ENCODE measurements around the gene VSX2. TPM values are rescaled to one million over a fixed set of nuclear protein-coding genes. Genes with fewer than 3 reads are reported as not detected.

VSX2 gene
- total and polyA plus RNA-seq, 2 of the 13 experiments (the other 11 are each of a cell fraction or from before 2014, with no cell fraction given) = 0.05 TPM; not detected in 1

GRCh38 chr14:74249433-74250375, 10.5 kb downstream of the VSX2 start (continued):
- TF ChIP-seq ZNF629 (CRISPR knock-in tag; conservative IDR thresholded peaks at IDR 0.05) (peak; percentile 95), FOXA1 (IDR thresholded peaks at IDR 0.05) (no peak), FOXA1 (CRISPR knock-in tag; IDR thresholded peaks at IDR 0.05) (peak; percentile 76), HNF4A (CRISPR knock-in tag; IDR thresholded peaks at IDR 0.05) (peak; percentile 18; the same call in 1 of the 2 replicates), FOXP4 (CRISPR knock-in tag; IDR thresholded peaks at IDR 0.05) (peak; percentile 47; the same call in 1 of the 2 replicates), FOXA3 (CRISPR knock-in tag; IDR thresholded peaks at IDR 0.05) (peak; percentile 75), NFE2 (CRISPR knock-in tag; IDR thresholded peaks at IDR 0.05) (0 out of 2 replicates have a peak, but pooled peaks have one; percentile 54), RCOR2 (CRISPR knock-in tag; IDR thresholded peaks at IDR 0.05) (peak; percentile 18; the same call in 1 of the 2 replicates), NR1H2 (CRISPR knock-in tag; IDR thresholded peaks at IDR 0.05; ENCODE audit: borderline replicate concordance, low read depth) (no peak), EP300 (IDR thresholded peaks at IDR 0.05; ENCODE audit: low read depth in 2 of 2, low read length in 2 of 2) (peak in 1 of 2 experiments; percentile 3; a peak in 1 of 4 replicates), EP300 (CRISPR knock-in tag; IDR thresholded peaks at IDR 0.05; ENCODE audit: borderline replicate concordance) (no peak), NCOA1 (CRISPR knock-in tag; IDR thresholded peaks at IDR 0.05) (no peak)
- TF ChIP-seq, protein P1, sequence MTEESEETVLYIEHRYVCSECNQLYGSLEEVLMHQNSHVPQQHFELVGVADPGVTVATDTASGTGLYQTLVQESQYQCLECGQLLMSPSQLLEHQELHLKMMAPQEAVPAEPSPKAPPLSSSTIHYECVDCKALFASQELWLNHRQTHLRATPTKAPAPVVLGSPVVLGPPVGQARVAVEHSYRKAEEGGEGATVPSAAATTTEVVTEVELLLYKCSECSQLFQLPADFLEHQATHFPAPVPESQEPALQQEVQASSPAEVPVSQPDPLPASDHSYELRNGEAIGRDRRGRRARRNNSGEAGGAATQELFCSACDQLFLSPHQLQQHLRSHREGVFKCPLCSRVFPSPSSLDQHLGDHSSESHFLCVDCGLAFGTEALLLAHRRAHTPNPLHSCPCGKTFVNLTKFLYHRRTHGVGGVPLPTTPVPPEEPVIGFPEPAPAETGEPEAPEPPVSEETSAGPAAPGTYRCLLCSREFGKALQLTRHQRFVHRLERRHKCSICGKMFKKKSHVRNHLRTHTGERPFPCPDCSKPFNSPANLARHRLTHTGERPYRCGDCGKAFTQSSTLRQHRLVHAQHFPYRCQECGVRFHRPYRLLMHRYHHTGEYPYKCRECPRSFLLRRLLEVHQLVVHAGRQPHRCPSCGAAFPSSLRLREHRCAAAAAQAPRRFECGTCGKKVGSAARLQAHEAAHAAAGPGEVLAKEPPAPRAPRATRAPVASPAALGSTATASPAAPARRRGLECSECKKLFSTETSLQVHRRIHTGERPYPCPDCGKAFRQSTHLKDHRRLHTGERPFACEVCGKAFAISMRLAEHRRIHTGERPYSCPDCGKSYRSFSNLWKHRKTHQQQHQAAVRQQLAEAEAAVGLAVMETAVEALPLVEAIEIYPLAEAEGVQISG (CRISPR knock-in tag; IDR thresholded peaks at IDR 0.05) = no peak
- TF ChIP-seq, protein P2, sequence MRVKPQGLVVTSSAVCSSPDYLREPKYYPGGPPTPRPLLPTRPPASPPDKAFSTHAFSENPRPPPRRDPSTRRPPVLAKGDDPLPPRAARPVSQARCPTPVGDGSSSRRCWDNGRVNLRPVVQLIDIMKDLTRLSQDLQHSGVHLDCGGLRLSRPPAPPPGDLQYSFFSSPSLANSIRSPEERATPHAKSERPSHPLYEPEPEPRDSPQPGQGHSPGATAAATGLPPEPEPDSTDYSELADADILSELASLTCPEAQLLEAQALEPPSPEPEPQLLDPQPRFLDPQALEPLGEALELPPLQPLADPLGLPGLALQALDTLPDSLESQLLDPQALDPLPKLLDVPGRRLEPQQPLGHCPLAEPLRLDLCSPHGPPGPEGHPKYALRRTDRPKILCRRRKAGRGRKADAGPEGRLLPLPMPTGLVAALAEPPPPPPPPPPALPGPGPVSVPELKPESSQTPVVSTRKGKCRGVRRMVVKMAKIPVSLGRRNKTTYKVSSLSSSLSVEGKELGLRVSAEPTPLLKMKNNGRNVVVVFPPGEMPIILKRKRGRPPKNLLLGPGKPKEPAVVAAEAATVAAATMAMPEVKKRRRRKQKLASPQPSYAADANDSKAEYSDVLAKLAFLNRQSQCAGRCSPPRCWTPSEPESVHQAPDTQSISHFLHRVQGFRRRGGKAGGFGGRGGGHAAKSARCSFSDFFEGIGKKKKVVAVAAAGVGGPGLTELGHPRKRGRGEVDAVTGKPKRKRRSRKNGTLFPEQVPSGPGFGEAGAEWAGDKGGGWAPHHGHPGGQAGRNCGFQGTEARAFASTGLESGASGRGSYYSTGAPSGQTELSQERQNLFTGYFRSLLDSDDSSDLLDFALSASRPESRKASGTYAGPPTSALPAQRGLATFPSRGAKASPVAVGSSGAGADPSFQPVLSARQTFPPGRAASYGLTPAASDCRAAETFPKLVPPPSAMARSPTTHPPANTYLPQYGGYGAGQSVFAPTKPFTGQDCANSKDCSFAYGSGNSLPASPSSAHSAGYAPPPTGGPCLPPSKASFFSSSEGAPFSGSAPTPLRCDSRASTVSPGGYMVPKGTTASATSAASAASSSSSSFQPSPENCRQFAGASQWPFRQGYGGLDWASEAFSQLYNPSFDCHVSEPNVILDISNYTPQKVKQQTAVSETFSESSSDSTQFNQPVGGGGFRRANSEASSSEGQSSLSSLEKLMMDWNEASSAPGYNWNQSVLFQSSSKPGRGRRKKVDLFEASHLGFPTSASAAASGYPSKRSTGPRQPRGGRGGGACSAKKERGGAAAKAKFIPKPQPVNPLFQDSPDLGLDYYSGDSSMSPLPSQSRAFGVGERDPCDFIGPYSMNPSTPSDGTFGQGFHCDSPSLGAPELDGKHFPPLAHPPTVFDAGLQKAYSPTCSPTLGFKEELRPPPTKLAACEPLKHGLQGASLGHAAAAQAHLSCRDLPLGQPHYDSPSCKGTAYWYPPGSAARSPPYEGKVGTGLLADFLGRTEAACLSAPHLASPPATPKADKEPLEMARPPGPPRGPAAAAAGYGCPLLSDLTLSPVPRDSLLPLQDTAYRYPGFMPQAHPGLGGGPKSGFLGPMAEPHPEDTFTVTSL (CRISPR knock-in tag; IDR thresholded peaks at IDR 0.05; ENCODE audit: borderline replicate concordance) = no peak
- TF ChIP-seq, protein P3, sequence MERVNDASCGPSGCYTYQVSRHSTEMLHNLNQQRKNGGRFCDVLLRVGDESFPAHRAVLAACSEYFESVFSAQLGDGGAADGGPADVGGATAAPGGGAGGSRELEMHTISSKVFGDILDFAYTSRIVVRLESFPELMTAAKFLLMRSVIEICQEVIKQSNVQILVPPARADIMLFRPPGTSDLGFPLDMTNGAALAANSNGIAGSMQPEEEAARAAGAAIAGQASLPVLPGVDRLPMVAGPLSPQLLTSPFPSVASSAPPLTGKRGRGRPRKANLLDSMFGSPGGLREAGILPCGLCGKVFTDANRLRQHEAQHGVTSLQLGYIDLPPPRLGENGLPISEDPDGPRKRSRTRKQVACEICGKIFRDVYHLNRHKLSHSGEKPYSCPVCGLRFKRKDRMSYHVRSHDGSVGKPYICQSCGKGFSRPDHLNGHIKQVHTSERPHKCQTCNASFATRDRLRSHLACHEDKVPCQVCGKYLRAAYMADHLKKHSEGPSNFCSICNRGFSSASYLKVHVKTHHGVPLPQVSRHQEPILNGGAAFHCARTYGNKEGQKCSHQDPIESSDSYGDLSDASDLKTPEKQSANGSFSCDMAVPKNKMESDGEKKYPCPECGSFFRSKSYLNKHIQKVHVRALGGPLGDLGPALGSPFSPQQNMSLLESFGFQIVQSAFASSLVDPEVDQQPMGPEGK (CRISPR knock-in tag; IDR thresholded peaks at IDR 0.05) = no peak

All from HepG2 (cell line).